Endothelial cell of umbilical vein (primary cell): ENCODE results near the gene VIPR2. TPM values are rescaled to one million over a fixed set of nuclear protein-coding genes. Genes with fewer than 3 reads are reported as not detected.

Source experiments
- BruUV-seq: library from RNA; stranded (reverse); fragments of 400-500 nt; replicated peaks from 2 replicates; lab custom pipeline; 2021; lab: Mats Ljungman, UMichigan
- CTCF ChIA-PET: fragments of 300-600, 350-600 bp; sonication (Branson Sonifier 250); formaldehyde crosslinking; loops from one replicate; lab custom pipeline; 2021; ENCODE audit warnings: antibody characterized with exemption, inconsistent platforms; lab: Charles Lee
- POLR2A ChIA-PET: fragments of 300-600, 350-600 bp; sonication (Branson Sonifier 250); formaldehyde crosslinking; loops from one replicate; lab custom pipeline; 2021; ENCODE audit warnings: antibody characterized with exemption, inconsistent platforms; lab: Charles Lee
- DNase-seq: peaks from one replicate; pipeline ENCODE4 v3.0.0-alpha.2; 2011; ENCODE audit warnings: low read depth, low spot score
- FAIRE-seq: peaks from 2 replicates; lab custom pipeline; 2011; peaks lifted over from hg19 to GRCh38; lab: Jason Lieb, UNC
- H2AFZ ChIP-seq: 2 replicates; pipeline ENCODE4 v1.6.0; 2012; ENCODE audit warnings: low read depth, low read length, control low read depth, inconsistent platforms
- H3K27ac ChIP-seq: 2 replicates; pipeline ENCODE4 v1.5.1; 2011; ENCODE audit warnings: low read depth, mild to moderate bottlenecking, control low read depth, low read length, moderate library complexity; ENCODE audit not compliant: insufficient read depth
- H3K27me3 ChIP-seq, 2 experiments: 2 replicates each; pipeline versions ENCODE4 v1.6.0 to v1.6.1; 2011; ENCODE audit warnings: low read length in 2 of 2, mixed read lengths in 1 of 2; ENCODE audit not compliant: control insufficient read depth in 2 of 2, insufficient read depth in 2 of 2
- H3K36me3 ChIP-seq, 2 experiments: 2 replicates in 1 of 2; 3 replicates in 1 of 2; pipeline ENCODE4 v1.5.1; 2011; ENCODE audit warnings: low read length in 2 of 2, mild to moderate bottlenecking in 1 of 2, moderate library complexity in 1 of 2; ENCODE audit not compliant: control insufficient read depth in 2 of 2, insufficient read depth in 2 of 2; ENCODE audit errors: extremely low read depth in 1 of 2
- H3K4me1 ChIP-seq: 3 replicates; pipeline ENCODE4 v1.5.1; 2011; ENCODE audit warnings: mild to moderate bottlenecking, low read length; ENCODE audit not compliant: control insufficient read depth, insufficient read depth; ENCODE audit errors: extremely low read depth
- H3K4me2 ChIP-seq: 2 replicates; pipeline ENCODE4 v1.6.1; 2011; ENCODE audit warnings: low read length, control low read depth, mixed read lengths; ENCODE audit not compliant: insufficient read depth
- H3K4me3 ChIP-seq, 3 experiments: fragments of 200-600 bp in 1 of 3; sonication (generic), shearing (Covaris generic) in 1 of 3; replicated peaks in 1 of 3; 2 replicates each; pipeline ENCODE4 v1.5.1; 2011 to 2016; ENCODE audit warnings: control low read depth in 3 of 3, low read length in 3 of 3, mild to moderate bottlenecking in 2 of 3, inconsistent platforms in 1 of 3, low read depth in 1 of 3, moderate library complexity in 1 of 3; ENCODE audit not compliant: insufficient read depth in 1 of 3
- H3K79me2 ChIP-seq: 2 replicates; pipeline ENCODE4 v1.6.0; 2012; ENCODE audit warnings: low read length, inconsistent platforms; ENCODE audit not compliant: control insufficient read depth, insufficient read depth
- H3K9ac ChIP-seq: replicated peaks from 2 replicates; pipeline ENCODE3; 2011; ENCODE audit warnings: low read length, control low read depth; ENCODE audit not compliant: insufficient read depth; ENCODE audit errors: extremely low read depth
- H3K9me1 ChIP-seq: replicated peaks from 3 replicates; pipeline ENCODE4 v1.6.0; 2011; ENCODE audit warnings: mild to moderate bottlenecking, low read length; ENCODE audit not compliant: control insufficient read depth, insufficient read depth; ENCODE audit errors: extremely low read depth
- H3K9me3 ChIP-seq: replicated peaks from 2 replicates; pipeline ENCODE4 v1.5.1; 2012; ENCODE audit warnings: low read length, inconsistent platforms; ENCODE audit not compliant: control insufficient read depth, insufficient read depth
- H4K20me1 ChIP-seq: replicated peaks from 2 replicates; pipeline ENCODE3; 2011; ENCODE audit warnings: mild to moderate bottlenecking, low read length; ENCODE audit not compliant: control insufficient read depth, insufficient read depth; ENCODE audit errors: extremely low read depth
- CTCF ChIP-seq, 2 donors: IDR thresholded peaks; 1 replicate in 1 of 2; 2 replicates in 1 of 2; pipeline ENCODE4 v1.5.1; 2011; ENCODE audit warnings: low read length in 2 of 2, mild to moderate bottlenecking in 2 of 2, moderate library complexity in 2 of 2, control low read depth in 1 of 2, inconsistent platforms in 1 of 2, low read depth in 1 of 2; ENCODE audit not compliant: insufficient read depth in 1 of 2; ENCODE audit errors: extremely low read depth in 1 of 2
- EZH2 ChIP-seq: IDR thresholded peaks from 2 replicates; pipeline ENCODE4 v1.6.1; 2012; ENCODE audit warnings: borderline replicate concordance, low read depth, mild to moderate bottlenecking, moderate library complexity, low read length, inconsistent platforms; ENCODE audit not compliant: severe bottlenecking
- FOS ChIP-seq: IDR thresholded peaks from 2 replicates; pipeline ENCODE4 v1.6.1; 2011; ENCODE audit warnings: mild to moderate bottlenecking, low read length, moderate library complexity, borderline replicate concordance; ENCODE audit not compliant: insufficient read depth
- GATA2 ChIP-seq: IDR thresholded peaks from 2 replicates; pipeline ENCODE4 v1.7.0; 2011; ENCODE audit warnings: low read depth, mild to moderate bottlenecking, moderate library complexity, mixed read lengths, low read length; ENCODE audit not compliant: insufficient read length, insufficient read depth
- JUN ChIP-seq: IDR thresholded peaks from 2 replicates; pipeline ENCODE4 v1.6.1; 2011; ENCODE audit warnings: borderline replicate concordance, low read depth; ENCODE audit not compliant: insufficient read length, insufficient read depth
- MYC ChIP-seq: IDR thresholded peaks from one replicate; pipeline ENCODE4 v1.6.1; 2011; ENCODE audit warnings: mild to moderate bottlenecking, low read depth, low read length
- POLR2A ChIP-seq: IDR thresholded peaks from 2 replicates; pipeline ENCODE4 v1.6.1; 2012; ENCODE audit warnings: low read depth, mild to moderate bottlenecking, control low read depth, low read length
- POLR2AphosphoS5 ChIP-seq: IDR thresholded peaks from 2 replicates; pipeline ENCODE4 v1.6.1; 2012; ENCODE audit warnings: low read depth, mild to moderate bottlenecking, control low read depth, low read length, moderate library complexity; ENCODE audit not compliant: insufficient read depth
- dilution Hi-C: fragments of 300-500 bp; cut with MboI; formaldehyde crosslinking; loops from one replicate; pipeline ENCODE4 v1.15.0; 2019; ENCODE audit warnings: low sequenced_read_pairs; ENCODE audit not compliant: extremely low pct_ligation_motif_present
- intact Hi-C: fragments of 100-400 bp; cut with micrococcal nuclease; formaldehyde crosslinking; loops from one replicate; pipeline ENCODE4 v1.10.0; 2022
- polyA plus RNA-seq, 4 experiments: library from polyadenylated mRNA; depleted of rRNA in 3 of 4; stranded (reverse) in 3 of 4; unstranded in 1 of 4; fragments of >200 nt; gene quantifications; 2 replicates each; pipeline versions ENCODE4 v1.2.1 to v1.2.3, GENCODE V29; 2011 to 2012; ENCODE audit warnings: missing spikeins in 1 of 4
- total RNA-seq: library from RNA; stranded (reverse); gene quantifications from 2 replicates; pipeline ENCODE4 v1.2.3, GENCODE V29; 2021
- TF ChIP-seq, protein P1 (sequence below): IDR thresholded peaks from 2 replicates; pipeline ENCODE4 v1.6.1; 2011; ENCODE audit not compliant: insufficient read depth, insufficient read length

Gene VIPR2
- total and polyA plus RNA-seq, 2 donors (not counting 3 experiments of a cell fraction or from before 2014, with no cell fraction given), result not detected

GRCh38 chr7:159113056-159113455, 31.6 kb downstream of the VIPR2 start:
- Histone ChIP-seq H2AFZ (no peak overlapping the region), H3K9ac (no peak overlapping the region), H3K27ac (no peak overlapping the region), H3K79me2 (no peaks in the 10 kb centered on the region), H3K9me1 (no peaks in the 10 kb centered on the region), H3K4me3 (no peak overlapping the region), H3K4me1 (no peaks in the 10 kb centered on the region), H3K4me2 (no peak overlapping the region), H3K36me3 (no peaks in the 10 kb centered on the region), H3K9me3 (no peaks in the 10 kb centered on the region), H4K20me1 (no peaks in the 10 kb centered on the region), H3K27me3 (no peaks in the 10 kb centered on the region)
- BruUV-seq, result no TSS peak
- ChIA-PET POLR2A (no interaction called here), CTCF (no interaction called here)
- no peak for DNase-seq
- FAIRE-seq, result no peak
- intact Hi-C loops, result no loop called here
- dilution Hi-C loops, result no loop called here
- TF ChIP-seq JUN, result no peak

DNA sequence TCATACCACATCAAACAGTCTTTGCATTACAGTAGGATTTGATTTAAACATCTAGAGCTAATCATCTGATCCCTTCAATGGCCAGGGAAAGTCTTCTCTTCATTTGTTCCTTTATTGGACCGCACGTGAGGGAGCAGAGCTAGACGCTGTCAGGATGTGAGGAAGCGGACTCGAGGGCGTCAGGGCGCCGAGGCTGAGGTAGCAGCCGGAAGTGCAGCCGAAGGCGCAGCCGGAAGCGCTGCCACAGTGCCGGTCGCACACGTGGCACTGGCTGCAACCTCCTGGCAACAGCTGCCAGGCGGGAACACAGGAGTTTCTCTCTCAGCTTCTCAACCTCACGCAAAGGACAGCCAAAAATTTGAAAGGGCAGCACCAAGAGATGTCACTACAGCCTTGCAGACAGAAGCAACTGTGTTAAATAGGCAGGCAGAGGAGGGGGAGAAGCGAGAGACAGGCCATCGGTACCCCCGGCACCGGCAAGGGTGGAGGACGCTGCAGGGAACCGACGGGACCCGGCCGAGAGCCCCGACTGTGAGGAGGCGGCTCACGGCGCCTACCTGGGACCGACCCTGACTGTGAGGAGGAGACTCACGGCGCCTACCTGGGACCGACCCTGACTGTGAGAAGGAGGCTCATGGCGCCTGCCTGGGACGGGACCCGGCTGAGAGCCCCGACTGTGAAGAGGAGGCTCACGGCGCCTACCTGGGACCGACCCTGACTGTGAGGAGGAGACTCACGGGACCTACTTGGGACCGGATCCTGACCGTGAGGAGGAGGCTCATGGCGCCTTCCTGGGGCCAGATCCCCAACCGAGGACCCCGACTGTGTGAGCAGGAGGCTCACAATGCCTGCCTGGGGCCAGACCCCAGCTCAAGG, 32.3 kb downstream of the VIPR2 start:
- TF ChIP-seq, protein P1, sequence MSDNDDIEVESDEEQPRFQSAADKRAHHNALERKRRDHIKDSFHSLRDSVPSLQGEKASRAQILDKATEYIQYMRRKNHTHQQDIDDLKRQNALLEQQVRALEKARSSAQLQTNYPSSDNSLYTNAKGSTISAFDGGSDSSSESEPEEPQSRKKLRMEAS, result no peak
- no peak for TF ChIP-seq GATA2
- no peak for TF ChIP-seq JUN
- no peak for TF ChIP-seq POLR2A
- no peak for TF ChIP-seq FOS
- TF ChIP-seq CTCF (IDR thresholded peaks at IDR 0.05; ENCODE audit: extremely low read depth in 1 of 2, insufficient read depth in 1 of 2, low read depth in 1 of 2, low read length in 2 of 2), result no peak
- no peak for TF ChIP-seq EZH2
- TF ChIP-seq MYC, result no peak
- no peak for TF ChIP-seq POLR2AphosphoS5
- H3K27me3 ChIP-seq, result no peaks in the 10 kb centered on the region
- no peak overlapping the region for H3K4me3 ChIP-seq
- no peaks in the 10 kb centered on the region for H3K36me3 ChIP-seq
- H3K9me3 ChIP-seq, result no peaks in the 10 kb centered on the region
- no peaks in the 10 kb centered on the region for H3K4me1 ChIP-seq
- H3K27ac ChIP-seq, result no peak overlapping the region
- CTCF ChIA-PET, result no interaction called here
- dilution Hi-C loops, result no loop called here
- H3K9ac ChIP-seq, result no peak overlapping the region
- DNase-seq (no peak), FAIRE-seq (no peak)
- no peaks in the 10 kb centered on the region for H3K79me2 ChIP-seq
- H2AFZ ChIP-seq, result no peak overlapping the region
- H4K20me1 ChIP-seq, result no peaks in the 10 kb centered on the region
- H3K4me2 ChIP-seq, result no peak overlapping the region
- intact Hi-C loops, result no loop called here
- no peaks in the 10 kb centered on the region for H3K9me1 ChIP-seq
- POLR2A ChIA-PET, result no interaction called here
- BruUV-seq, result no TSS peak
